ENCODE results near the gene BCAS3.

DNA sequence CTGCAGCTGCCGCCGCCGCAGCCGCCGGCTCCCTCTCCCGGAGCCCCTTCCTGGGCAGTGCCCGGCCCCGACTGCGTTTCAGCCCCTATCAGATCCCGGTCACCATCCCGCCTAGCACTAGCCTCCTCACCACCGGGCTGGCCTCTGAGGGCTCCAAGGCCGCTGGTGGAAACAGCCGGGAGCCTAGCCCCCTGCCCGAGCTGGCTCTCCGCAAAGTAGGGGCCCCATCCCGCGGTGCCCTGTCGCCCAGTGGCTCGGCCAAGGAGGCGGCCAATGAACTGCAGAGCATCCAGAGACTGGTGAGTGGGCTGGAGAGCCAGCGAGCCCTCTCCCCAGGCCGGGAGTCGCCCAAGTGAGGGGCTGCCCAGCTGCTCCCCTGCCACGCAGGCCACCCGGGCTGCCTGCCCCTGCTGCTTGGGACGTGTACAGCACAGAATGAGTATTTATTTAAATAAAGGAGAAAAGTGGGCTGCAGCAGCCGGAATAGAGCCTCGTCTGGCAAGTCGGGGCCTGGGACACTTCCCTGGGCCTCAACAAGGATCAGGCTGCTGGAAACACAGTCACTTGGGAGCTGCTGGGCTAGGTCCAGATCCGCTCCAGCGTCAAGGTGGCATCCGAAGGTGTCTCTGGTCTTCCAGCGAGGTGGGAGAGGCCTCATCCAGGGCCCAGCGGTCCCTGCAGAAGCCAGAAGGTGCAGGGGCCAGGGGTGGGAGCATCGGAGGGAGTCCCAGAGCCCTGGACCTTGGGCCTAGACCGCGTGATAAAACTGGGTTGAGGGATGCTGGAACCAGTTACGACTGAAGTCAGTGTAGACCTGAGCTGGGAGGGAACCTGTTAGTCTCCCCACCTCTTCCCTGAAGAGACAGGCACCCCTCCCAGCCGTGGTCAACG is 730.7 kb downstream of the BCAS3 start:
- TF ChIP-seq, protein P1, sequence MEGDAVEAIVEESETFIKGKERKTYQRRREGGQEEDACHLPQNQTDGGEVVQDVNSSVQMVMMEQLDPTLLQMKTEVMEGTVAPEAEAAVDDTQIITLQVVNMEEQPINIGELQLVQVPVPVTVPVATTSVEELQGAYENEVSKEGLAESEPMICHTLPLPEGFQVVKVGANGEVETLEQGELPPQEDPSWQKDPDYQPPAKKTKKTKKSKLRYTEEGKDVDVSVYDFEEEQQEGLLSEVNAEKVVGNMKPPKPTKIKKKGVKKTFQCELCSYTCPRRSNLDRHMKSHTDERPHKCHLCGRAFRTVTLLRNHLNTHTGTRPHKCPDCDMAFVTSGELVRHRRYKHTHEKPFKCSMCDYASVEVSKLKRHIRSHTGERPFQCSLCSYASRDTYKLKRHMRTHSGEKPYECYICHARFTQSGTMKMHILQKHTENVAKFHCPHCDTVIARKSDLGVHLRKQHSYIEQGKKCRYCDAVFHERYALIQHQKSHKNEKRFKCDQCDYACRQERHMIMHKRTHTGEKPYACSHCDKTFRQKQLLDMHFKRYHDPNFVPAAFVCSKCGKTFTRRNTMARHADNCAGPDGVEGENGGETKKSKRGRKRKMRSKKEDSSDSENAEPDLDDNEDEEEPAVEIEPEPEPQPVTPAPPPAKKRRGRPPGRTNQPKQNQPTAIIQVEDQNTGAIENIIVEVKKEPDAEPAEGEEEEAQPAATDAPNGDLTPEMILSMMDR (IDR thresholded peaks at IDR 0.05; ENCODE audit: low read depth, low read length, poor library complexity, severe bottlenecking), result no peak
- TF ChIP-seq EZH2phosphoT487 (IDR thresholded peaks at IDR 0.05; ENCODE audit: borderline replicate concordance, low read length), result no peak

Measured in DOHH2 (cell line).